ELF-1 (cell line): ENCODE data around the gene LTC4S.
"Not testable (repeated sequence)": the region's sequence is repeated elsewhere in the genome, so short reads cannot be mapped to it uniquely, and the experiment has no call there.

Source experiments
- DNase-seq: peaks from one replicate; pipeline ENCODE4 v3.0.0-alpha.2; 2016; ENCODE audit warnings: low read depth, low spot score

Gene LTC4S

DNA sequence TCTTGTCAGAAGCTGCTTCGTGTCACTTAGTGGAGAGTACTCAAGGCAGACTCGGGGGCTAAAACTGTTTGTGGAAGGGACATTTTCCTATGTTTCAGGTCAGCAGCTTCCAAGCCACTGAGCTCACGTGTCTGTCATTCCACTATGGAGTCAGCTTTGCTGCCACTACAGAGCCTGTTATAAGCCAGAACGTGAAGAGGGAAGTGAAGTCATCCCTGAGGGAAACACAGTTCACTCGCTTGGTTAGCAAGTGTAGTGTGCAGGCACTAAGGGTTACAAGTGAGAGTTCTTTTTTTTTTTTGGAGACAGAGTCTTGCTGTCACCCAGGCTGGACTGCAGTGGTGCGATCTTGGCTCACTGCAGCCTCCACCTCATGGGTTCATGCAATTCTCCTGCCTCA lies 24.5 kb upstream of the LTC4S start:
- DNase-seq, result no peak

DNA sequence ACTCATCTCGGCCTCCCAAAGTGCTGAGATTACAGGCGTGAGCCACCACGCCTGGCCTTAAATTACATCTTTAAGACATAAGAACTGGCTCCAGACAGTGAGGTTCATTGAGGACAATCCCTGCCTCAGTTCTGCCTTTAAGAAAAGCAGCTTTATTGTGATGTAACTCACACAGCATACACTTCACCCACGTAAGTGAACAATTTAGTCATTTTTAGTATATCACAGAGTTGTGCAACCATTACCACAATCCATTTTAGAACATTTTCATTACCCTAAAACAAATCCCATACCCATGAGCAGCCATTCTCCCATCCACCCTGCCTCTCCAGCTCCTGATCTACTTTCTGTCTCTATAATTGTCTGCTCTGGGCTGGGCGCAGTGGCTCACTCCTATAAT lies 24.0 kb upstream of the LTC4S start:
- no peak for DNase-seq

DNA sequence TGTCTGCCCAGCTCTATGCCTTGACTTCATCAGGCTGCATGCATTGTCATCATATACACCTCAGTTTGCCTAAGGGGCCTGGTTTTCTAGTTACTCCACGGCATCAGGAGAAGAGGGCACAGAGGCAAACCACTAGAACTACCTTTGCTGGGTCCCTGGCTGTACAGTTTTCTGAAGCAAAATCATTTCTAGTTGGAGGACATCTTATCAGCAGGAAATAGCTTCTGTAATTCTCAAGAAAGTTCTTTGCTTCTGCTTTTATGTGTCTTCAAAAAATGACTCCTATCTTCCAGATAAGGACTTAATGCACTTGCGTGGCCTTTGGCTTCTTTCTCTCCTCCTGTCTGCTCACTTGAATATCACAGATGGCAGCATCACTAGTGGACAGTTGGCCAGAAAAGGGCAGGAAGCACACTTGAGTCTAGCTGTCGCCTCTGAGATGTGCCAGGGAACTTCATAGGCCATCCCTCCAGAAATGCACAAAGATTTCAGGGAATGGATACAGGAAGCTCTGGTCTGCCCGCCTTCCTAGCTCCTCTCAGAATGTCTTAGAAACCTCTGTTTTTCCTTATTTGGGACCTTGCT lies 22.4 kb upstream of the LTC4S start:
- DNase-seq, result no peak

DNA sequence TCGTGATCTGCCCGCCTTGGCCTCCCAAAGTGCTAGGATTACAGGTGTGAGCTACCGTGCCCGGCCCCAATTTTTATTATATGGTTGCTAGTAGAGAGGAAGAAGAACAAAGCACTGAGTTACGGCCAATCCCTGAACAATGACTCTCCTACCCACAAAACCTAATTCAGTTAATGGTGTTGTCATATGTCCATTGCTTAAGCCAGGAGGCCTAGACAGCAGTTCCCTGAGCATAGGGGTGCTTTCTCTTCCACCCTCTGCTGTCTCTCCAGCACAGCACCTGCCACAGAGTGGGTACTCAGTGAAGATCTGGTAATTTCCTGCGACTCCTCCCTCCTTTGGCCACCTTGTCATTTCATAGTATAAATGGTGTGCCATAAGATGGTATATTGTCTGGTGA lies 21.4 kb upstream of the LTC4S start:
- no peak for DNase-seq

DNA sequence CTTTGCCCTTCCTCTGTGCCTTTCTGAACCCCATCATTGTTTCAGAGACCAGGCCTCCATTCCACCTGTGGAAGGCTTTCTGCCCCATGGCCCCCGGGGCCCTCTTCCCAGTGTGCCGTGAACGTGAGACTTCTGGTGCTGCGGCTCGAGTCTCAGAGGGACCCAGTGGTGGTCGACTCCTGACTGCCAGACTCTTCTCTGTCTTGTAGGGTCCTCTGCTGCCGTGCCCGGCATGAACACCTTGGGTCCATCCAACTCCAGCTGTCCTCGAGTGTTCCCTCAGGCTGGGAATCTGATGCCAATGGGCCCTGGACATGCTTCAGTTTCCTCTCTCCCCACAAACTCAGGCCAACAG lies 20.1 kb upstream of the LTC4S start:
- DNase-seq, result no peak

DNA sequence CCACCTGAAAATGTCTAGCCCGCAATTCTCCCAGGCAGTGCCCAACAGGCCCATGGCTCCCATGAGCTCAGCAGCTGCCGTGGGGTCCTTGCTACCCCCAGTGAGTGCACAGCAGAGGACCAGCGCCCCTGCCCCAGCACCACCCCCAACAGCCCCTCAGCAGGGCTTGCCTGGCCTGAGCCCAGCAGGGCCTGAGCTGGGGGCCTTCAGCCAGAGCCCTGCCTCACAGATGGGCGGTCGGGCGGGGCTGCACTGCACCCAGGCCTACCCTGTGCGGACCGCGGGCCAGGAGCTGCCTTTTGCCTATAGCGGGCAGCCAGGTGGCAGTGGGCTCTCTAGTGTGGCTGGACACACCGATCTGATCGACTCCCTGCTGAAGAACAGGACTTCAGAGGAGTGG lies 19.3 kb upstream of the LTC4S start:
- DNase-seq, result no peak

DNA sequence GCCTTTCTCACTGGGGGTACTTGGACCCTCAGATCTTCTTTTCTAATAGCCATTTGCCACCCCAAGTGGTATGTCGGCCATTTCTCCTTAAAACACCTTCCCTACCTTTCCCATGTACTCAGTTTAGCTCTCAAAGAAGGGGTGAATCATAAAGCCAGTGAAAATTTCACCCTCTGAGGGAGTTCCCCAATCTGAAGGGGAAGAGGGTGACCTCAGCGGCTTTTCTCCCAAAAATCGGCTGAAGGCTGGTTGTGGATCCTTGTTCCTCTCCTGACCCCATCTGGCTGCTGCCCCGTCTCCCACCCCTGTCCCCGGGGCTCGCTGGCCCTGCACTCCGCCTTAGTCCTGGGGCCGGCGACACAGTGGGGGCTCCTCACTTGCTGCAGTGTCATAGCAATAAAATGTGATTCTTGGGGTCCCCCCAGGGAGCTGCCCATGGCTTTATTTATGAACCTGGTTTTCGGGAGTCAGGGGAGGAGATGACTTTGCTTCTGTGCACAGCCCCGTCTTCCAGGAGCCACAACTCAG lies 17.3 kb upstream of the LTC4S start:
- DNase-seq, result no peak

- no peak for DNase-seq
Observed at GRCh38 chr5:179777456-179777855, 16.3 kb upstream of the LTC4S start.

- DNase-seq, result no peak
Observed at GRCh38 chr5:179777909-179778308, 15.9 kb upstream of the LTC4S start.

- DNase-seq, result no peak
Observed at GRCh38 chr5:179778591-179778990, 15.2 kb upstream of the LTC4S start.

DNA sequence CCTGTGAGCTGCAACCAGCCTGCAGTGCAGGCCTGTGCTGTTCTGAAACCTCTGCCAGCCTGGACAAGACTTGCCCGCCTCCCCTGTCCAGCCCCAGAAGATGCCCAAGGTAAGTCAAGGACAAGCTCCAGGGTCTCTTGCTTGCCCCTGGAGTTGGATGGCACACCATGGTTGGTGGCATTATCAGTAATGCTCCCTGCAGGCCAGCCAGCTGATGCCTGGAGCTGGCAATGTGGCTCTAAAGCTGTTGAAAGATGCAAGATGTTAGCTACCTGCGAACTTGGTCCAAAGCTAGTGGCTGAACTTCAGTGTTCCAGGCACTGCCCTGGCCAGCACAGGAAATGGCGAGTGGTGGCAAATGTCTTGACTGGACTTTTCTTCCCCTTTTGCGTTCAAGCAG lies 14.0 kb upstream of the LTC4S start:
- DNase-seq, result no peak

GRCh38 chr5:179780362-179780761 lies 13.4 kb upstream of the LTC4S start:
- no peak for DNase-seq

- no peak for DNase-seq
Observed at GRCh38 chr5:179781846-179782245, 11.9 kb upstream of the LTC4S start.

GRCh38 chr5:179783128-179783527 lies 10.7 kb upstream of the LTC4S start:
- no peak for DNase-seq

GRCh38 chr5:179786861-179787260 lies 6.9 kb upstream of the LTC4S start:
- no peak for DNase-seq

DNA sequence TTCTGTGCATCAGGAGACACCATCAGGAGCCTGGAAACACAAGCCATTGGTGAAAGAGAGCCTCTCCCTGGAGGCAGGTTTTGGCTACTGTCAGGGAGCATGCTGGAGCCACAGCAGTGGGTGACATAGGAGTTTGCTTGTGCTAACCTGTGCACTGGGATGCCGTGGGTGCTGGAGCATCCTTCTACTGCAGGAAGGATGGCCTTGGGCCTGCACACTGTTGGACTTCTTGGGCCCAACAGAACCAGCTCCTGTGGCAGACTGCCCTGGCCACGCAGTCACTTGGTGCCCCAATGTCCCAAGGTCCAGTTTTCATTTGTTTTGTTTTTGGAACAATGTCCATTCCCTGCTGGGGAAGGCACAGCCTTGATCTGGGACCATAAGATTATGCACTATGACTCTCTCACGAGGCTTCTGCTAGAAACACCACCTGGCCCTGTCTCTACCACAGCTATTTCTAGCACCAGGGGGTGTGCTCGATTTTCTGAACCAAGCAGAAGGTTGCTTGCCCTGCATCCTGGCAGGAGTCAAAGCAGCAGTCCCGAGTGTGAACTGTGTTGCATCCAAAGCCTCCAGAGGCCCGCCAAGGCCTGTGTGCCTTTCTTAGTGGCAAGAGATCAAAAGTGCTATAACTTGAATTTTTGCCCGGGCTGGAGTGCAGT lies 5.5 kb upstream of the LTC4S start:
- DNase-seq, result no peak

DNA sequence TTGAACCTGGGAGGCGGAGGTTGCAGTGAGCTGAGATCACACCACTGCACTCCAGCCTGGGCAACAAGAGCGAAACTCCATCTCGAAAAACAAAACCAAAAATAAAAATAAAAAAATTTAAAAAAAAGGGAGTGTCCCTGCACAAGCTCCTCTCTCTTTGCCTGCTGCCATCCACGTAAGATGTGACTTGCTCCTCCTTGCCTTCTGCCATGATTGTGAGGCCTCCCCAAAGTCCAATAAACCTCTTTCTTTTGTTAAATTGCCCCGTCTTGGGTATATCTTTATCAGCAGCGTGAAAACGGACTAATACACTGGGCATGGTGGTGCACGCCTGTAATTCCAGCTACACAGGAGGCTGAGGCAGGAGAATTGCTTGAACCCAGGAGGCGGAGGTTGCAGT lies 4.5 kb upstream of the LTC4S start:
- not testable (repeated sequence) for DNase-seq

GRCh38 chr5:179791881-179792611 lies 1.7 kb upstream of the LTC4S start:
- DNase-seq, result no peak

DNA sequence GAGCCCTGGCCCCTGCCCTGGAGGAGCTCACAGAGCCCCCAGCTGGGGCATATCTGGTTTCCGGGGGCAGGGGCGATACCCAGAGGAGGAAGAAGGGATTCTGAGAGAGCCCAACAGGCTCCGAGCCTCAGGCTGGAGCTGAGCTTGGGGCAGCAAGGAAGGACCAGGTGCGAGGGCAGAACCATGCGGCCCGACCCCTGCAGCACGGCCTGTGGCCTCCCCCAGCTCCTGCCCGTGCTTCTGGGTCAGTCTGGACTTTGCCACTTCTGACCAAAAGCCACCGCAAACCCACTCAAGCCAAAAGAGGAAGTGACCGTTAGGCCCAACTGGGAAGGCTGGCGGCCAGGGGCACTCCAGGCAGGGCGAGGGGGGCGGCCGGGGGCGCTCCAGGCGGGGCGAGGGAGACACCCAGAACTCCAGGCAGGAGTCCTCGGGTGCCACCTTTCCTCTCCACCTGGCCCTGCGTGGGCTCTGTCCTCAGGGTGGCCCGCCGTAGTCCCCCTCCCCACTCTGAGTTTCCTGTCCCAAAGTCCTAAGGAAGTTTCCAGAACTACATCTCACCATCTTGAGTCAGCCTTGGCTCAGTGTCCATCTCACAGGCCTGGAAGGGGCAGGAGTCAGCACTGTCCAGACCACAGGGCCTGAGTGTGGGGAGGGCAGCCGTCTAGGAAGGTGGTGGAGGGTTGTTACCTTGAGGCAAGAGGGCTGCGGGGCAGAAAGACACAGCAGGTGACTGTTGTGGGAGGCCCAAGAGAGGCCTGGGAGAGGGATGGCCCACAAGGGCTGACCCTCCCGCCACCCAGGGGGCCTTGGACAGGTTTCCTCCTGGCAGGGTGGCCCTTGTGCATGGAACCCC lies 946 bp upstream of the LTC4S start:
- DNase-seq, result no peak

GRCh38 chr5:179794171-179794570 lies 385 bp downstream of the LTC4S start:
- DNase-seq, result no peak

GRCh38 chr5:179794575-179794974 lies 789 bp downstream of the LTC4S start:
- no peak for DNase-seq
